Measurements from ENCODE around the gene CELA1.
"Not testable (repeated sequence)": the region's sequence is repeated elsewhere in the genome, so short reads cannot be mapped to it uniquely, and the experiment has no call there.

CELA1 gene

DNA sequence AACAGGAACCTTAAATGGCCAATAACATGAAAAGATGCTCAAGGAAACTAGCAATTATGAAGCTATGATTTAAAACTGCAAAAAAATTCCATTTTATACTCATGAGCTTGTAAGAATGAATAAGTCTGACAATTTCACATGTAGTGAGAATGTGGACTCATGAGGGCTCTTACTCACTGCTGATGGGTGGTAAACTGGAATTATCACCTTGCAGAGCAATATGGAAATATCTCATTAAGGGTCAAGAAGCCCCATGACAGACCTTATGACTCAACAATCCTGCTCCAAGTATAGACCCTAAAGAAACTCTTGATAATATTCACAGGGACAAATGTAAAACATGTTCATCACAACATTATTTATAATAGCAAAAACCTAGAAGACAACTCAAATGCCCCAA lies 52.8 kb downstream of the CELA1 start:
- TF ChIP-seq, protein P1, sequence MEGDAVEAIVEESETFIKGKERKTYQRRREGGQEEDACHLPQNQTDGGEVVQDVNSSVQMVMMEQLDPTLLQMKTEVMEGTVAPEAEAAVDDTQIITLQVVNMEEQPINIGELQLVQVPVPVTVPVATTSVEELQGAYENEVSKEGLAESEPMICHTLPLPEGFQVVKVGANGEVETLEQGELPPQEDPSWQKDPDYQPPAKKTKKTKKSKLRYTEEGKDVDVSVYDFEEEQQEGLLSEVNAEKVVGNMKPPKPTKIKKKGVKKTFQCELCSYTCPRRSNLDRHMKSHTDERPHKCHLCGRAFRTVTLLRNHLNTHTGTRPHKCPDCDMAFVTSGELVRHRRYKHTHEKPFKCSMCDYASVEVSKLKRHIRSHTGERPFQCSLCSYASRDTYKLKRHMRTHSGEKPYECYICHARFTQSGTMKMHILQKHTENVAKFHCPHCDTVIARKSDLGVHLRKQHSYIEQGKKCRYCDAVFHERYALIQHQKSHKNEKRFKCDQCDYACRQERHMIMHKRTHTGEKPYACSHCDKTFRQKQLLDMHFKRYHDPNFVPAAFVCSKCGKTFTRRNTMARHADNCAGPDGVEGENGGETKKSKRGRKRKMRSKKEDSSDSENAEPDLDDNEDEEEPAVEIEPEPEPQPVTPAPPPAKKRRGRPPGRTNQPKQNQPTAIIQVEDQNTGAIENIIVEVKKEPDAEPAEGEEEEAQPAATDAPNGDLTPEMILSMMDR (IDR thresholded peaks at IDR 0.05; ENCODE audit: control insufficient read depth, extremely low read depth, insufficient read depth), result no peak
- H3K4me3 ChIP-seq (ENCODE audit: low read depth, low read length), result no peak overlapping the region
- no peak for DNase-seq (ENCODE audit: low read depth)

DNA sequence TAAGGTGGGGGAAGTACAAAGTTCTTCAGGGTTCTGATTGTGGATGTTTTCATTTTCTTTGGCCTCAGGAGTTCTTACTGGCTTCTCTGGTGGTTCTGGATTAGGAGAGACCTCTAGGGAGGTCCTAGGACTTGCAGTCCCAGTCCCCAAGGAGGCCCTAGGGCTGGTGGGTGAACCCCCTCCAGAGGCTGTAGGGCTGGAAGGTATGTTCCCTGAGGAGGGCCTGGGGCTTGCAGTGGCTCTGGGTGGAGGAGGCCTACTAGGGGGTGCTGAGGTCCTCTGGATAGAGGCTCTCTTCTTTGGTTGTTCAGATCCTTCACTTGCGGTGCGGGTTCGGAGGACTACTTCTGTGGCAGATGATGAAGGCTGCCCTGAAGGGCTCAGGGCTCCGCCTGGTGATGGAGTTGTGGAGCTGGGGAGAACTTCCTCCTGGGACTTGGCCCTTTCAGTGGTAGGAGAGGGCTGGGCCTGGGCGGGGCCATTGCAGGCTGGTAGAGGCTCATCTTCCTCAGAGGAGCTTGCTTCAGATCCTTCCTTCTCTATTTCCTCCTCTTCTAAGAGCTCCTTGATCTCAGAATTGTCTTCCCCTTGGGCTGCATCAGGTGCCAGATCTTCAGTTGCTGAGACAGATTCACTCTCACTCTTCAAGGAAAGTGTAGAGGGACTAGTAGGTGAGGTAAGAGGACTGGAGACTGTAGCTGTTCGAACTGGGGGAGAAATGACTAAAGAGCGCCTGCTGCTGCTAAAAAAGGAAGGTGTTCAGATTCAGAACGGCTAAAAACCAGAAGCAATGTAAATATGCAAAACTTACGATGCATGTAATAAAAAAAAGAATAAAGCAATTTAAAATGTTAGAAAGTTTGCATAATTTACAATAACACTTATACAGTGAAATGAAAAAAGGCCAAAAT lies 54.6 kb downstream of the CELA1 start:
- DNase-seq (ENCODE audit: low read depth); H3K4me3 ChIP-seq (ENCODE audit: low read depth, low read length): not testable (repeated sequence)
- TF ChIP-seq, protein P1 (IDR thresholded peaks at IDR 0.05; ENCODE audit: control insufficient read depth, extremely low read depth, insufficient read depth), result 0 out of 2 replicates have a peak, but pooled peaks have one; percentile 12

DNA sequence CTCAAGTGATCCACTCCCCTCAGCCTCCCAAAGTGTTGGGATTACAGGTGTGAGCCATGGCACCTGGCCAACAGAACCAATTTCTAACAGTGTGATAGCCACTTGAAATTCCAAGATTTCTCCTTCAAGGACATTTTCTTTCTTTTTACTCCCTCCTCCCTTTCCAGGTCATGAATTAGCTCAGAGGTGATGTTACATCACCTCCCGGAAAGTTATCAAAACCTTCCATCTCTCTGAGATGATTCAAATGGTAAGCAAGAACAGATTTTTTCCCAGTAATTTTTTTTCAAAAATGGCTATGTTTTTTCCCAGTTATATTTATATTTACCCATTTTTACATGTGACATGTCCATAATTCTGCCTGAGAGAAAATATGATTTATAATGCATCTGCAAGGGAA lies 60.6 kb downstream of the CELA1 start:
- DNase-seq (ENCODE audit: low read depth), result no peak
- no peak overlapping the region for H3K4me3 ChIP-seq (ENCODE audit: low read depth, low read length)

DNA sequence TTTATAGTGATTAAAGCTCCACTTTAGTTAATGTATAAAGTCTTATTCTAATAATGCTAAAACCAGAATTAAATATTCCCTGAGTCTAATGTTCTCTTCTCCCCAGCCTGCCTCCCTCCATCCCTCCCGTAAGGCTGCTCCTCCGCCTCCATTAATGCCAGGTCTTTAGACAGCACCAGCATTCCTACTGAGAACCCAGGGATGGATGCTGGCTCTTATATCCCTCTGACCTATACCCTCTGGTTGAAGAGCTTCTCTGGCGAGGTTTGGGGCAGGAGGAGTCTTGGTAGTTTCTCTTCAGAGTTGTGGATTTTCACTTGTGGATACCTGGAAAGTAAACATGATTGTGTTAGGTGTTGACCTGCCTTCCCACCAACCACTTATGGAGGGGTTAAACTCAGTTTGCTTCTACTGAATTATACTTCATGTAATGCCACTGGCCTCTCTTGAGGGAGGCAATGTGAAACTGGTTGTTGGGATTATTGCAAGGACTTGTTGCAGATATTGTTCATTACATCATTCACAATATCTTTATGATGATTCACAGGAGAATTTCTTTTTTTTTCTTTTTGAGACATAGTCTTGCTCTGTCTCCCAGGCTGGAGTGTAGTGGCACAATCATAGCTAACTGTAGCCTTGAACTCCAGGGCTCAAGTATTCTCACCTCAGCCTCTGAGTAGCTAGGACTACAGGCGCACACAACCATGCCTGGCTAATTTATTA lies 65.1 kb downstream of the CELA1 start:
- DNase-seq (ENCODE audit: low read depth), result no peak
- TF ChIP-seq, protein P1 (IDR thresholded peaks at IDR 0.05; ENCODE audit: control insufficient read depth, extremely low read depth, insufficient read depth), result no peak

More for the DNA sequence above, 60.6 kb downstream of the CELA1 start:
- TF ChIP-seq, protein P1 (IDR thresholded peaks at IDR 0.05; ENCODE audit: control insufficient read depth, extremely low read depth, insufficient read depth), result no peak

More for the DNA sequence above, 65.1 kb downstream of the CELA1 start:
- no peak overlapping the region for H3K4me3 ChIP-seq (ENCODE audit: low read depth, low read length)
